Measurements from ENCODE around the gene ZDHHC11B. TPM values are rescaled to one million over a fixed set of nuclear protein-coding genes. Genes with fewer than 3 reads are reported as not detected.
"Not testable (repeated sequence)": the region's sequence is repeated elsewhere in the genome, so short reads cannot be mapped to it uniquely, and the experiment has no call there.

ZDHHC11B gene
- polyA plus RNA-seq, 1 donor (not counting 4 experiments of a cell fraction or from before 2014, with no cell fraction given) = 0.18 TPM

GRCh38 chr5:772547-772890 lies 12.0 kb downstream of the ZDHHC11B start:
- H3K27me3 ChIP-seq (ENCODE audit: control insufficient read depth, extremely low read depth, insufficient read depth, low read length) = peaks cover 14% of the 10 kb centered on the region
- H3K4me2 ChIP-seq (ENCODE audit: control insufficient read depth, extremely low read depth, insufficient read depth, low read depth, low read length); H3K36me3 ChIP-seq (ENCODE audit: control insufficient read depth in 2 of 2, extremely low read depth in 1 of 2, insufficient read depth in 2 of 2, low read length in 2 of 2); H3K79me2 ChIP-seq (ENCODE audit: control insufficient read depth, insufficient read depth, low read length); dilution Hi-C loops (cut with MboI; ENCODE audit: extremely low pct_ligation_motif_present, low sequenced_read_pairs); H2AFZ ChIP-seq (ENCODE audit: control insufficient read depth, low read length); H3K9me3 ChIP-seq (ENCODE audit: control insufficient read depth, low read depth, low read length); H4K20me1 ChIP-seq (ENCODE audit: control insufficient read depth, extremely low read depth, insufficient read depth, low read length); DNase-seq (ENCODE audit: low read depth, low spot score); H3K9me1 ChIP-seq (ENCODE audit: control insufficient read depth, extremely low read depth, insufficient read depth, low read length); H3K9ac ChIP-seq (ENCODE audit: control insufficient read depth, extremely low read depth, insufficient read depth, low read length); H3K4me3 ChIP-seq (ENCODE audit: control insufficient read depth in 2 of 3, extremely low read depth in 1 of 3, insufficient read depth in 2 of 3, low read depth in 1 of 3, low read length in 3 of 3); FAIRE-seq; H3K4me1 ChIP-seq (ENCODE audit: control insufficient read depth, extremely low read depth, insufficient read depth, low read length); H3K27ac ChIP-seq (ENCODE audit: control insufficient read depth, insufficient read depth, low read length): not testable (repeated sequence)

- H3K4me3 ChIP-seq (ENCODE audit: control insufficient read depth in 2 of 3, extremely low read depth in 1 of 3, insufficient read depth in 2 of 3, low read depth in 1 of 3, low read length in 3 of 3); H2AFZ ChIP-seq (ENCODE audit: control insufficient read depth, low read length); H3K4me1 ChIP-seq (ENCODE audit: control insufficient read depth, extremely low read depth, insufficient read depth, low read length); H3K9me1 ChIP-seq (ENCODE audit: control insufficient read depth, extremely low read depth, insufficient read depth, low read length); H3K27ac ChIP-seq (ENCODE audit: control insufficient read depth, insufficient read depth, low read length); H3K9ac ChIP-seq (ENCODE audit: control insufficient read depth, extremely low read depth, insufficient read depth, low read length); DNase-seq (ENCODE audit: low read depth, low spot score); FAIRE-seq; H3K4me2 ChIP-seq (ENCODE audit: control insufficient read depth, extremely low read depth, insufficient read depth, low read depth, low read length); H4K20me1 ChIP-seq (ENCODE audit: control insufficient read depth, extremely low read depth, insufficient read depth, low read length); dilution Hi-C loops (cut with MboI; ENCODE audit: extremely low pct_ligation_motif_present, low sequenced_read_pairs); H3K79me2 ChIP-seq (ENCODE audit: control insufficient read depth, insufficient read depth, low read length); H3K36me3 ChIP-seq (ENCODE audit: control insufficient read depth in 2 of 2, extremely low read depth in 1 of 2, insufficient read depth in 2 of 2, low read length in 2 of 2); H3K9me3 ChIP-seq (ENCODE audit: control insufficient read depth, low read depth, low read length): not testable (repeated sequence)
- peaks cover 14% of the 10 kb centered on the region for H3K27me3 ChIP-seq (ENCODE audit: control insufficient read depth, extremely low read depth, insufficient read depth, low read length)
These were observed 12.5 kb downstream of the ZDHHC11B start for GRCh38 chr5:771841-772546.

GRCh38 chr5:771087-771781 lies 13.3 kb downstream of the ZDHHC11B start:
- H3K36me3 ChIP-seq (ENCODE audit: control insufficient read depth in 2 of 2, extremely low read depth in 1 of 2, insufficient read depth in 2 of 2, low read length in 2 of 2); H3K4me2 ChIP-seq (ENCODE audit: control insufficient read depth, extremely low read depth, insufficient read depth, low read depth, low read length); H3K9me1 ChIP-seq (ENCODE audit: control insufficient read depth, extremely low read depth, insufficient read depth, low read length); H4K20me1 ChIP-seq (ENCODE audit: control insufficient read depth, extremely low read depth, insufficient read depth, low read length); H3K9me3 ChIP-seq (ENCODE audit: control insufficient read depth, low read depth, low read length); H3K27ac ChIP-seq (ENCODE audit: control insufficient read depth, insufficient read depth, low read length); H3K4me3 ChIP-seq (ENCODE audit: control insufficient read depth in 2 of 3, extremely low read depth in 1 of 3, insufficient read depth in 2 of 3, low read depth in 1 of 3, low read length in 3 of 3); H3K4me1 ChIP-seq (ENCODE audit: control insufficient read depth, extremely low read depth, insufficient read depth, low read length); H3K9ac ChIP-seq (ENCODE audit: control insufficient read depth, extremely low read depth, insufficient read depth, low read length); H3K79me2 ChIP-seq (ENCODE audit: control insufficient read depth, insufficient read depth, low read length); dilution Hi-C loops (cut with MboI; ENCODE audit: extremely low pct_ligation_motif_present, low sequenced_read_pairs); FAIRE-seq; H2AFZ ChIP-seq (ENCODE audit: control insufficient read depth, low read length); DNase-seq (ENCODE audit: low read depth, low spot score): not testable (repeated sequence)
- H3K27me3 ChIP-seq (ENCODE audit: control insufficient read depth, extremely low read depth, insufficient read depth, low read length) = peaks cover 11% of the 10 kb centered on the region

GRCh38 chr5:770585-770984 lies 13.9 kb downstream of the ZDHHC11B start:
- H3K9me3 ChIP-seq (ENCODE audit: control insufficient read depth, low read depth, low read length); H3K9me1 ChIP-seq (ENCODE audit: control insufficient read depth, extremely low read depth, insufficient read depth, low read length); H2AFZ ChIP-seq (ENCODE audit: control insufficient read depth, low read length); DNase-seq (ENCODE audit: low read depth, low spot score); H4K20me1 ChIP-seq (ENCODE audit: control insufficient read depth, extremely low read depth, insufficient read depth, low read length); dilution Hi-C loops (cut with MboI; ENCODE audit: extremely low pct_ligation_motif_present, low sequenced_read_pairs); H3K4me3 ChIP-seq (ENCODE audit: control insufficient read depth in 2 of 3, extremely low read depth in 1 of 3, insufficient read depth in 2 of 3, low read depth in 1 of 3, low read length in 3 of 3); FAIRE-seq; H3K4me2 ChIP-seq (ENCODE audit: control insufficient read depth, extremely low read depth, insufficient read depth, low read depth, low read length); H3K79me2 ChIP-seq (ENCODE audit: control insufficient read depth, insufficient read depth, low read length); H3K9ac ChIP-seq (ENCODE audit: control insufficient read depth, extremely low read depth, insufficient read depth, low read length); H3K4me1 ChIP-seq (ENCODE audit: control insufficient read depth, extremely low read depth, insufficient read depth, low read length); H3K27me3 ChIP-seq (ENCODE audit: control insufficient read depth, extremely low read depth, insufficient read depth, low read length); H3K27ac ChIP-seq (ENCODE audit: control insufficient read depth, insufficient read depth, low read length); H3K36me3 ChIP-seq (ENCODE audit: control insufficient read depth in 2 of 2, extremely low read depth in 1 of 2, insufficient read depth in 2 of 2, low read length in 2 of 2): not testable (repeated sequence)

GRCh38 chr5:769485-770145 lies 14.9 kb downstream of the ZDHHC11B start:
- H3K9ac ChIP-seq (ENCODE audit: control insufficient read depth, extremely low read depth, insufficient read depth, low read length); H3K79me2 ChIP-seq (ENCODE audit: control insufficient read depth, insufficient read depth, low read length); H3K4me2 ChIP-seq (ENCODE audit: control insufficient read depth, extremely low read depth, insufficient read depth, low read depth, low read length); H2AFZ ChIP-seq (ENCODE audit: control insufficient read depth, low read length); H3K27me3 ChIP-seq (ENCODE audit: control insufficient read depth, extremely low read depth, insufficient read depth, low read length); DNase-seq (ENCODE audit: low read depth, low spot score); H3K36me3 ChIP-seq (ENCODE audit: control insufficient read depth in 2 of 2, extremely low read depth in 1 of 2, insufficient read depth in 2 of 2, low read length in 2 of 2); H3K4me1 ChIP-seq (ENCODE audit: control insufficient read depth, extremely low read depth, insufficient read depth, low read length); FAIRE-seq; H3K9me3 ChIP-seq (ENCODE audit: control insufficient read depth, low read depth, low read length); H4K20me1 ChIP-seq (ENCODE audit: control insufficient read depth, extremely low read depth, insufficient read depth, low read length); H3K4me3 ChIP-seq (ENCODE audit: control insufficient read depth in 2 of 3, extremely low read depth in 1 of 3, insufficient read depth in 2 of 3, low read depth in 1 of 3, low read length in 3 of 3); H3K9me1 ChIP-seq (ENCODE audit: control insufficient read depth, extremely low read depth, insufficient read depth, low read length); H3K27ac ChIP-seq (ENCODE audit: control insufficient read depth, insufficient read depth, low read length); dilution Hi-C loops (cut with MboI; ENCODE audit: extremely low pct_ligation_motif_present, low sequenced_read_pairs): not testable (repeated sequence)

Measured in keratinocyte (primary cell).